ENCODE measurements around the gene RBM4B.
A peak's percentile ranks its signal among the peaks of the same experiment; 100 is the strongest.

Gene RBM4B

GRCh38 chr11:66706989-66707388 lies 29.3 kb upstream of the RBM4B start:
- DNase-seq: no peak

- DNase-seq: no peak
These were observed 28.1 kb upstream of the RBM4B start for GRCh38 chr11:66705587-66706335.

DNA sequence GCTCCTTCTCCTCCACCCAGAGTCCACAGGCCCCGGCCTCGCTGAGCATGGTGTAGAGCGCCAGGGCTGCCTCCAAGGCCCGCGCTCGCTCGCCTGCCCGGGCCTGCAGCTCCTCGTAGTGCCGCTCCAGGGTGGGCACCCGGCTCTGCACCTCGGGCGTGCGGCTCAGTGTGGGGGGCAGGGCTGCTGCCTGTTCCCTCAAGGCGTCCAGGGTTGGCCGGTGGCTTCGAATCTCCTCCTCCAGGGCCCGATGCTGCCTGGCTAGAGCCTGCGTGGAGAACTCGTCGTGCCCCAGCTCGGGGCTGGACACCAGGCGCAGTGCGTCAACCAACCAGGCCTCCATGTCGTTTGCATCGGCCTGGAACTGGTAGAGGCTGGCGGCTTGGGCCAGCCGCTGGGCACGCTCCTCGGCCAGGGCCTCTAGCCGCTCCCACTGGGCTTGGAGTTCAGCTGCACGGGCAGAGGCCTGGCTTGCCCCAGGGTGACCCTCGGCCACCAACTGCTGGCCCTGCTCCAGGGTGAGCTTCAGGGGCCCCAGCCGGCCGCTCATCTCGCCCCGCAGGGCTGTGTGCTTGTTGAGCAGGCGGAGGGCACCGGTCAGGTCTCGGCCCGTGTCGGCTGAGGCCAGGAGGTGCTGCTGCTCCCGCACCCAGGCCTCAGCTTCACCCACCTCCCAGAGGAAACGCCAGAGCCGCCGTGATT lies 27.1 kb upstream of the RBM4B start:
- no peak for DNase-seq

- DNase-seq: no peak
These were observed 23.9 kb upstream of the RBM4B start for GRCh38 chr11:66701432-66702240.

DNA sequence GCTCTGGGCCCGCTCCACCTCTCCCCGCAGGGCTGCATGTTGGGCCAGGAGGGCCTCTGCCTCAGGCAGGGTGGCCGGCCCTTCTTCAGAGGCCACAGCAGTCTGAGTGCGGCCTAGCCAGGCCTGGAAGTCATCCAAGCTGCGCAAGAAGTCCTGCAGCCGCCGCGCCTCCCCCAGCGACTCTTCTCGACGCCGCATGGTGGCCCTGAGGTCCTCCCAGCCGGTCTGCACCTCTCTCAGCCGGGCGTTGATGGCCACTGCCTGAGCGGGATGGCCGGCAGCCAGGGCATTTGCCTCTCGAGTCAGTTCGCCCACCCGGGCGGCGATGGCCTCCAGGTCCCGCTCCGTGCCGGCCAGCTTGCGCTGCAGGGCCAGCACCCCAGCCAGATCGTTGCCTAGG lies 23.1 kb upstream of the RBM4B start:
- DNase-seq: no peak

DNA sequence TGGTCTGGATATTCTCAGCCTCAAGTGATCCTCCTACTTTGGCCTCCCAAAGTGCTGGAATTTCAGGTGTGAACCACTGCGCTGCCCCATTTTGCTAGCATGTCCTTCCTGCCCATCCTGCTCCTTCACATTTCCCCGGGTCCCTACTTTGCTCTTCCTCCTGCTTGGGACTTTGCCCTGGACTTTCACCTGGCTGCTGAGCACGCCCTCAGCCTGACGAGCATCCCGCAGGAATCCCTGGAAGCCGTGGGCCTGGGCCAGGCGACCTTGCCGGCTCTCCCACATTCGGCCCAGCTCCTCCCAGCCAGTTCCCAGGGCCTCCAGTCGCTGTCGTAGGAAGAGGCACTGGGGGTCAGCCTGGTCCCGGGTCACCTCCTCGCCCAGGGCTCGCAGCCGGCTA lies 22.6 kb upstream of the RBM4B start:
- no peak for DNase-seq

GRCh38 chr11:66698491-66698890 lies 20.8 kb upstream of the RBM4B start:
- no peak for DNase-seq

GRCh38 chr11:66697988-66698387 lies 20.3 kb upstream of the RBM4B start:
- DNase-seq: no peak

GRCh38 chr11:66696146-66696545 lies 18.5 kb upstream of the RBM4B start:
- DNase-seq: no peak

DNA sequence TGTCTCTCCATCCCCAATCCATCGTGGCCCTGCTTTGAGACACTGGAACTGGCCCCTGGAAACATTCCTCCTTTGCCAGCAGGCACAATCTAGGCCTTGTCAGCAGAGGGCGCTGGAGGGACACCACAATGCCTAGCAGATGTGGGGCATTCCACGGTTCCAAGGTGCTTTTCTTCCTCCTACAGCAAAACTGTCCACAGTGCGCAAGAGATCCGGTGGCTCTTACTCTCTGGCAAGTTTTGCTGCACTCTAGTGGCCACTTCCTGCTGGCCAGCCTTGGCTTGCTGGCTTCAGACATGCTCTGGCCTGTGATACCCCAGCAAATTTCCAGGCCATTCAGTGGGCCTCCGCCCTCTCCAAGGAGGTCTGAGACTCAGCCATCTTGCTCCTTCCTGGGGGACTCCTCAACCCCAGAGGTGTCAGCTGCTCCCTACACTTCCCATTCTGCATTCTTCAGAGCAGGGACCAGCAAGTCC lies 17.1 kb upstream of the RBM4B start:
- DNase-seq: peak; percentile 86

DNA sequence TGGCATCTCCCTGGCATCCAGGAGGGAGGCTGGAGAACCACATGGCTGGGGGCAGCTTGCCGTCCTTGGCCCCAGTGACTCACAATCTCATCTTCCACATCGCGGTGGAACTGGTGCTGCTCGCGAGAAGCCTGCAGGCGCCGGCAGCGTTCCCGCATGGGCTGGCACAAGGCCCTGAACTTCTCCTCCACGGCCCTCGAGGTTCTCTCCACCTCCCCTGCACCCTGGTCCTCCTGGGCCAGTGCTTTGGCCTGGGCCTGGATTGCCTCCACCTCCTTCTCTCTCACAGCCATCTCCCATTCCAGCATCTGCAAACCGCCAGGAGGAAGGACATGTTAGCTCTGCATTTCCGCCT lies 16.3 kb upstream of the RBM4B start:
- DNase-seq: no peak

GRCh38 chr11:66693356-66694055 lies 15.8 kb upstream of the RBM4B start:
- no peak for DNase-seq

DNA sequence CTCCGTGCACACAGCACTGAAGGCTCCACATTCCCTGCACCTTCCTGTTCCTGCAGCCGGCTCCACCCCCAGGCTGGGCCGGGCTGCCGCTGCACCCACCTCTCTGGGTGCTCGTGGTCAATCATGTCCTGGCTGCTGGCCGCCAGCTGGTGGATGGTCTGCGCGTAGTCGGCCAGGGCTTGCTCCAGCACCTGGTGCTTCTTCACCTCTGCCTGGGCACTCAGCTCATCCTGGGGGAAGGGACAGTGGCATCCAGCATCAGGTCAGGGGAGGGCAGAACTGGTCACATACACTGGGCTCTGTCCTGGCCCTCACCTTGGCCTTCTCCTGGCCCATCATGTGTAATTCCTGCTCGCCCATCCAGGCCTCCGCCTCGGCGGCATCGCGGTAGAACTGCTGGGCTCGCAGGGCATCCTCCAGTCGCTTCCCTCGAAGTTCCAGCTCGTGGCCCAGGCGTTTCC lies 15.2 kb upstream of the RBM4B start:
- no peak for DNase-seq

- no peak for DNase-seq
These were observed 14.8 kb upstream of the RBM4B start for GRCh38 chr11:66692446-66692845.

DNA sequence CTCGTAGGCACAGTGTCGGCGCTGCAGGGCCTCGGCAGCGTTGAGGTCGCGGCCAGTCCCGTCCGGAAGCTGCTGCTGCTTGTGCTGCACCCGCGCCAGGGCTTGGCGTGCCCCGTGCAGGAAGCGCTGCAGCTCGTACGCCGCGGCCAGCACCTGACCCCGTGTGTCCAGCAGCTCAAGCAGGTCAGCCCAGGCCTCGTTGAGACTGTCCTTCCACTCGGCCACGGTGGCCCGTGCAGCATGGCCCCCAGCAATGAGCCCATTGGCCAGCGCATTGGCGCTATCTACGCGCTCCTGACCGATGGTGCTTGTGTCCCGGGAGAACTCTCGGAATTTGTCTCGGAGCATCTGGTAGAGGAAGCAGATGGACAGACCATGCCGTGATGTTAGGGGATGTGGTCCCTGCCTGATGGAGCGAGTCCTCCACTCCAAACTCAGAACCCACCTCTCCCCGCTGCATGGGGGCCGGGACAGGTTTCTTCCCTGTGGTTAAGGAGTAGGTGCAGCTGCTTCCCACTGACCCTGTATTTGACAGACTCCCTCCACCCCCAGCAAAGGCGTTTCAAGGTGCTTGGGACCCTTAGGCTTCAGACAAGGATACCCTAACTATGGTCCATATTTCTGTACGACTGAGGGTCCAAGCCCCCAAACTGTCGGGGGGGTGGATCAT lies 13.8 kb upstream of the RBM4B start:
- no peak for DNase-seq

GRCh38 chr11:66689661-66690590 lies 12.2 kb upstream of the RBM4B start:
- DNase-seq: no peak

DNA sequence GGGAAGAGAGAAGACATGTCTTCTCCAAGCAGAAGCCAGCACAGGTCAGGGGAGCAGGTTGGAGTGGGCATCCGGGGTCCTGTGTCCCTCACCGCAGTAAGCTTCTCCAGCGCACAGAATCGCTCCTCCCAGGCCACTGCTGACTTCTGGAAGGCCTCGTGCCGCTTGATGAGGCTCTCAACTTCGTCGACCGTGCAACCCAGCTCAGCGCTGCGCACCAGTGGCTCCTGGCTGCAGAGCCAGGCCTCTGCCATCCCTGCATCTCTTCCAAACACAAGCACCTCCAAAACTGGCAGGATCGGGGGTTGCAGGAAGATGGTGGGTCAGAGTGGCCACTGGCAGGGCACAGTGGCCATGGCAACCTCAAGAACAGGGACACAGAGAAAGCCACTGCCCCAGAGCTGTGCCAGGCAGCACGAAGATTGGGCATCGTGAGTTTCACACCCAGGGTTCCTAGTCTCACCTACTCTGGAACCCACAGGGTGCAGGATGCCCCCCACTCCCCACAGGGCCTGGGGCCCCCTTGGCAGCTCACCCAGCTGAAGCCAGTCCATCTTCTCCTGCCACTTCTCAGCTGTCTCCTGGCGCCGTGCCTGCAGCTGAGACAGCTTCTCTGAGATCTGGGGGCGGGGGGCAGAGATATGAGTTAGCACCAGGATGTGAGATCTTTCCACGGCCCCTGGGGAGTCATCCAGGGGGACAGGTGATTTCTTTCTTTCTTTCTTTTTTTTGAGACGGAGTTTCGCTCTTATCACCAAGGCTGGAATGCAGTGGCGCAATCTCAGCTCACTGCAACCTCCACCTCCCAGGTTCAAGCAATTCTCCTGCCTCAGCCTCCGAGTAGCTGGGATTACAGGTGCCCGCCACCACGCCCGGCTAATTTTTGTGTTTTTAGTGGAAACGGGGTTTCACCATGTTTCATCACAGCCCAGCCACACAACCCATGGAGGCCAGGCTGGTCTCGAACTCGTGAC lies 11.2 kb upstream of the RBM4B start:
- DNase-seq: no peak

DNA sequence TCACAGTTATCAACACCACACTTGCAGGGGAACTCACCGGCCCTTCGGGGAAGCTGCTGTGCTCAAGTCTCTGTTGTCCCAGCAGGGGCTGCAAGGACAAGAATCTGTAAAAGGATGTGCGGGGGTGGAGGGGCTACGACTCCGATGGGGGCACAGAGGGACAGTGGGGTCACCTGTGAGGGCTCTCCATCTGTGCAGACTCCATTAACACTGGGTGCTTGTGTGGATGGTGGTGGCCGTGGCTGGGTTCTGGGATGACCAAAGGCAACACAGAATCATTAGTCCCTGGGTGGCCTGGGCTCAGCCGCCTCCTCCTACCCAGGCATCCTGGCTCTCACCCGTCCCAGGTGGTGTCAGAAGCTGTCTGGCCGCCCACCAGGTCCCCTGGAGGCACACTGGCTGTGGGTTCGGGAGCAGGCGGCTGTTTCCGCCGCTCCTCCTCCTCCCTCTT lies 10.2 kb upstream of the RBM4B start:
- no peak for DNase-seq

GRCh38 chr11:66686801-66687750 lies 9.4 kb upstream of the RBM4B start:
- no peak for DNase-seq

All from right hindlimb (tissue), 1 donor.